HG03280 (cell line): Measurements from ENCODE around the gene CCDC39.
"Not testable (repeated sequence)": the region's sequence is repeated elsewhere in the genome, so short reads cannot be mapped to it uniquely, and the experiment has no call there.

Experiments
- ATAC-seq: cut with Tn5 transposase; IDR thresholded peaks from one replicate; pipeline ENCODE4 v1.9.1; 2021; ENCODE audit warnings: mild to moderate bottlenecking, moderate library complexity; ENCODE audit not compliant: unreplicated experiment

CCDC39 gene

GRCh38 chr3:180626844-180627243 lies 52.4 kb downstream of the CCDC39 start:
- peak; percentile 76 for ATAC-seq

GRCh38 chr3:180624714-180625113 lies 54.6 kb downstream of the CCDC39 start:
- ATAC-seq: peak; percentile 66

GRCh38 chr3:180619723-180620122 lies 59.6 kb downstream of the CCDC39 start:
- no peak for ATAC-seq

GRCh38 chr3:180618563-180618962 lies 60.7 kb downstream of the CCDC39 start:
- not testable (repeated sequence) for ATAC-seq

- no peak for ATAC-seq
Measured at GRCh38 chr3:180617049-180617448, 62.2 kb downstream of the CCDC39 start.

- no peak for ATAC-seq
Measured at GRCh38 chr3:180615954-180616353, 63.3 kb downstream of the CCDC39 start.

- no peak for ATAC-seq
Measured at GRCh38 chr3:180612364-180612763, 66.9 kb downstream of the CCDC39 start.

- ATAC-seq: no peak
Measured at GRCh38 chr3:180611006-180611405, 68.3 kb downstream of the CCDC39 start.

GRCh38 chr3:180601688-180602666 lies 77.3 kb downstream of the CCDC39 start, which contains the start of gene TTC14:
Gene TTC14 (plus strand): TSS chr3:180602163. CDS start chr3:180602262, 99 bp downstream.
- peak; percentile 98 for ATAC-seq

GRCh38 chr3:180600473-180600872 lies 78.8 kb downstream of the CCDC39 start:
- ATAC-seq: no peak

- ATAC-seq: no peak
Measured at GRCh38 chr3:180595559-180595935, 83.7 kb downstream of the CCDC39 start.

- no peak for ATAC-seq
Measured at GRCh38 chr3:180594631-180595558, 84.4 kb downstream of the CCDC39 start.

GRCh38 chr3:180593631-180594030 lies 85.7 kb downstream of the CCDC39 start:
- not testable (repeated sequence) for ATAC-seq

GRCh38 chr3:180590396-180590795 lies 88.9 kb downstream of the CCDC39 start:
- ATAC-seq: no peak

GRCh38 chr3:180580934-180581333 lies 98.4 kb downstream of the CCDC39 start:
- no peak for ATAC-seq

- ATAC-seq: no peak
Measured at GRCh38 chr3:180575571-180575970, 103.7 kb downstream of the CCDC39 start.

- ATAC-seq: no peak
Measured at GRCh38 chr3:180571831-180572598, 107.3 kb downstream of the CCDC39 start.

- no peak for ATAC-seq
Measured at GRCh38 chr3:180570238-180570637, 109.1 kb downstream of the CCDC39 start.

- ATAC-seq: no peak
Measured at GRCh38 chr3:180564676-180565075, 114.6 kb downstream of the CCDC39 start.
